NCI-H460 (cell line): ENCODE results near the gene MIA2. TPM values are rescaled to one million over a fixed set of nuclear protein-coding genes. Genes with fewer than 3 reads are reported as not detected.

Experiments
- DNase-seq: peaks from one replicate; pipeline ENCODE4 v3.0.0-alpha.2; 2016; ENCODE audit warnings: low read depth; ENCODE audit errors: extremely low read depth
- total RNA-seq: library from RNA; depleted of rRNA; stranded (reverse); fragments of >200 nt; shearing (Covaris generic); gene quantifications from 2 replicates; pipeline ENCODE4 v1.2.3, GENCODE V29; 2014; rRNA removed

MIA2 gene
- total RNA-seq, 1 experiment from 2014 or later: 72.8 TPM

GRCh38 chr14:39432179-39432618 lies 198.5 kb downstream of the MIA2 start, which contains the start of gene FBXO33:
Gene FBXO33, minus strand, starts transcription at chr14:39432433. Its CDS starts 271 bp downstream, at chr14:39432162.
- DNase-seq: peak; percentile 94

GRCh38 chr14:39432619-39433451 lies 199.1 kb downstream of the MIA2 start:
- peak; percentile 88 for DNase-seq

- no peak for DNase-seq
Observed at GRCh38 chr14:39433452-39433813, 199.7 kb downstream of the MIA2 start.

GRCh38 chr14:39434401-39434800 lies 200.7 kb downstream of the MIA2 start:
- DNase-seq: no peak

- no peak for DNase-seq
Observed at GRCh38 chr14:39435241-39435640, 201.5 kb downstream of the MIA2 start.

Other genes with a start within 250 kb of the MIA2 start
- gene SEC23A, start 130.7 kb upstream of the MIA2 start, total RNA-seq: 108 and 113 TPM in 2 replicates
- 55.9 and 61.7 TPM in 2 replicates for gene GEMIN2, start 119.6 kb upstream of the MIA2 start, total RNA-seq
- 31.5 and 38.1 TPM in 2 replicates for gene TRAPPC6B, start 63.6 kb upstream of the MIA2 start, total RNA-seq
- 32.5 and 48.9 TPM in 2 replicates for gene PNN, start 58.7 kb upstream of the MIA2 start, total RNA-seq
- 12.6 and 14.0 TPM in 2 replicates for gene FBXO33, start 198.5 kb downstream of the MIA2 start, total RNA-seq